ENCODE measurements around the gene MT1E. TPM values are rescaled to one million over a fixed set of nuclear protein-coding genes. Genes with fewer than 3 reads are reported as not detected.
A peak's percentile ranks its signal among the peaks of the same experiment; 100 is the strongest.
"Not testable (repeated sequence)": the region's sequence is repeated elsewhere in the genome, so short reads cannot be mapped to it uniquely, and the experiment has no call there.

MT1E gene
- total and polyA plus RNA-seq, 7 donors, result 82.0 to 813 (median 173) TPM

DNA sequence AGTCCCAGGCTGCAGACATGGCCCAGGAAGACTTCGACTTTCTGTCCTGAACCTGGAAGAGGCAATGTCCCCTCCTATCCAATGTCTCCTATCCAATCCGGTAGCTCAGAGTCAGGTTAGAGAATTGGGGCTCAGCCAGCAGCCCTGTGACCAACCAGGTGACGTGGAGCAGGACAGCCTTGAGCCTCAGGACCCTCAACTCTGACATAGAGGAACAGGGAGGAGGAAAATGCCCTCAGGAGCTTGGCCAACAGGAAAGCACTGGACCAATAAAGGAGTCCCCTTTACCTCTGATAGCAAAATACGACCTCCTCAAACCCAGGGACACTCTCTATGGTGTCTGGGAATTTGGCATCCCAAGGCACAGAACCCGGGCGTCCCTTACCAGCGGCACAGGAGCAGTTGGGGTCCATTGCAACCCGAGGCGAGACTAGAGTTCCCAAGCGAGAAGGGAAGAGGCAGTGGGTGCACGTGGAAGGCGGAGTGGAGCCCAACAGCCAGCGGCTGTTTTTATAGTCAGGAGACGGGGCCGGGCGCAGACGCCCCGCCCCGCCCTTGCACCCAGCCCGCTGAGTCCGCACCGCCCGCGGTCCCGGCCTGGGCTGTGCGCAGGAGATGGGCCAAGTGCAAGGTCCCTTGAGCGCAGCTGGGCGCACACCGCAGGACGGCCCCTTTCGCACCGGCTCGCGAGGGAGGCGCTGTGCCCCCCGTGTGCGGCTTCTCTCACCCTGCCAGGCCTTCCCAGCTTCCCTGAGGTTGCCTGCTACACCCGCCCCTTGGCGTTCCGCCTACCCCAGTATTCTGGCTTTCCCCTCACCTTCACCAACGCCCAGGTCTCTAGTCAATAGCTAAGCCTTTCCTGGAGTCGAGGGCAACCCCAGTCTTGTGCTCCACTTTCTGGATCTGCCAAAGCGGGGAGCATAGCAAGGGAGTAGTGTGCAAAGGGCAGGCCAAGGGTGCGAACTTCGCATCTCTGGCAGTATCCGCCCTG is 42.3 kb downstream of the MT1E start, which contains the start of gene MT1G:
TSS of gene MT1G (minus strand) at position 485 of the 991 bp plus-strand sequence. CDS start at position 413, 72 bp downstream.
- DNase-seq, result peak; percentile 80
- 9 to 10% methylated on average over 46 of the region's 46 CpGs for WGBS, 2 donors
- H3K4me3 ChIP-seq, result peak within 1 kb of the TSS in 2 of 4 donors; percentile 9 to 15

DNA sequence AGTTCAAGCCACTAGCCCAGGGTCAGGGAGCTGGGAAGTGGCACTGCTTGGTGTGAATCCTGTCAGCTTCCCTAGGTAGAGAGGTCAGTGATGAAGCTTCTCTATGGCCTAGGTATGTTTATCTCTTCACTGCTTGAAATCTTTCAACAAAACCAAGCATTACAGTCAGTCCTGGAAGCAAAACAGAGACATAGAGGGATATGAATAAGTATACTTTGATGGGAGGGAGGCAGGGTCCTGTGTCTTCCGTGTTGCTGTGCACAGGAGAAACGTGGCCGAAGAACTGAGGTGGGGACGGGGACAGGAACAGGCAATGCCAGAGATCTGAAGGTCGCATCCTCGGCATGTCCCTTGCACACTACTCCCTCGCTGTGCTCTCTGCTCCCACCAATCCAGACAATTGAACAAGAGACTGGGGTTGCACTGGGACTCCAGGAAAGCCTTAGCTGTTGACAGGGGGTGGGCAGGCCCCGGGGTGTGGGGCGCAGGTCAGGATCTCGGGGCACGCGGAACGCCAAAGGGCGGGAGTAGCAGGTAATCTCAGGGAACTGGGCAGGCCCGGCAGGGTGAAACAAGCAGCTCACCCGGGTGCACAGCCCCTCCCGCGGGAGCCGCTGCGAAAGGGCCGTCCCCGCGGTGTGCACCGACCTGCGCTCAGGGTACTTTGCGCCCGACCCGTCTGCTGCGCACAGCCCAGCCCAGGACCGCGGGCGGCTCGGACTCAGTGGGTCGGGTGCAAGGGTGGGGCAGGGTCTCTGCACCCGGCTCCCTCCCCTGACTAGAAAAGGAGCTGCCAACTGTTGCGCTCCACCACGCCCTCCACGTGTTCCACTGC is 43.6 kb downstream of the MT1E start, which contains the start of gene MT1H:
TSS of gene MT1H (plus strand) at position 810 of the 835 bp plus-strand sequence. CDS start 71 bp downstream, outside the sequence.
- no peaks in the 10 kb centered on the region for H3K36me3 ChIP-seq
- DNase-seq, result no peak
- no peaks in the 10 kb centered on the region for H3K9me3 ChIP-seq
- H3K4me3 ChIP-seq, result no peak within 1 kb of the TSS
- 12 to 13% methylated on average over 38 of the region's 38 CpGs for WGBS, 2 donors
- intact Hi-C loops (cut with DNase I), result no loop called here
- TF ChIP-seq POLR2AphosphoS5 (IDR thresholded peaks at IDR 0.05) (no peak), EP300 (IDR thresholded peaks at IDR 0.05) (no peak), POLR2A (IDR thresholded peaks at IDR 0.05) (no peak)
- TF ChIP-seq, protein P1, sequence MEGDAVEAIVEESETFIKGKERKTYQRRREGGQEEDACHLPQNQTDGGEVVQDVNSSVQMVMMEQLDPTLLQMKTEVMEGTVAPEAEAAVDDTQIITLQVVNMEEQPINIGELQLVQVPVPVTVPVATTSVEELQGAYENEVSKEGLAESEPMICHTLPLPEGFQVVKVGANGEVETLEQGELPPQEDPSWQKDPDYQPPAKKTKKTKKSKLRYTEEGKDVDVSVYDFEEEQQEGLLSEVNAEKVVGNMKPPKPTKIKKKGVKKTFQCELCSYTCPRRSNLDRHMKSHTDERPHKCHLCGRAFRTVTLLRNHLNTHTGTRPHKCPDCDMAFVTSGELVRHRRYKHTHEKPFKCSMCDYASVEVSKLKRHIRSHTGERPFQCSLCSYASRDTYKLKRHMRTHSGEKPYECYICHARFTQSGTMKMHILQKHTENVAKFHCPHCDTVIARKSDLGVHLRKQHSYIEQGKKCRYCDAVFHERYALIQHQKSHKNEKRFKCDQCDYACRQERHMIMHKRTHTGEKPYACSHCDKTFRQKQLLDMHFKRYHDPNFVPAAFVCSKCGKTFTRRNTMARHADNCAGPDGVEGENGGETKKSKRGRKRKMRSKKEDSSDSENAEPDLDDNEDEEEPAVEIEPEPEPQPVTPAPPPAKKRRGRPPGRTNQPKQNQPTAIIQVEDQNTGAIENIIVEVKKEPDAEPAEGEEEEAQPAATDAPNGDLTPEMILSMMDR (IDR thresholded peaks at IDR 0.05), result no peak
- H3K27ac ChIP-seq, result no peak within 1 kb of the TSS
- peaks cover 8 to 99% (median 65%) of the 10 kb centered on the region in 3 donors for H3K27me3 ChIP-seq
- peaks cover 0 to 17% (median 11%) of the 10 kb centered on the region in 4 donors for H3K4me1 ChIP-seq

More for the DNA sequence above, 42.3 kb downstream of the MT1E start, which contains the start of gene MT1G:
- Histone ChIP-seq H3K4me1 (peaks cover 0 to 21% (median 15%) of the 10 kb centered on the region in 4 donors), H3K36me3 (no peaks in the 10 kb centered on the region), H3K27me3 (peaks cover 12 to 99% (median 75%) of the 10 kb centered on the region in 3 donors), H3K9me3 (no peaks in the 10 kb centered on the region), H3K27ac (no peak within 1 kb of the TSS)
- peak in 3 of 4 donors; percentile 34 to 44 (median 38) for TF ChIP-seq POLR2AphosphoS5 (IDR thresholded peaks at IDR 0.05)
- peak in 1 of 2 donors; percentile 38 for TF ChIP-seq POLR2A (IDR thresholded peaks at IDR 0.05)
- TF ChIP-seq, protein P1 (IDR thresholded peaks at IDR 0.05), result no peak
- intact Hi-C loops (cut with DNase I), result no loop called here

DNA sequence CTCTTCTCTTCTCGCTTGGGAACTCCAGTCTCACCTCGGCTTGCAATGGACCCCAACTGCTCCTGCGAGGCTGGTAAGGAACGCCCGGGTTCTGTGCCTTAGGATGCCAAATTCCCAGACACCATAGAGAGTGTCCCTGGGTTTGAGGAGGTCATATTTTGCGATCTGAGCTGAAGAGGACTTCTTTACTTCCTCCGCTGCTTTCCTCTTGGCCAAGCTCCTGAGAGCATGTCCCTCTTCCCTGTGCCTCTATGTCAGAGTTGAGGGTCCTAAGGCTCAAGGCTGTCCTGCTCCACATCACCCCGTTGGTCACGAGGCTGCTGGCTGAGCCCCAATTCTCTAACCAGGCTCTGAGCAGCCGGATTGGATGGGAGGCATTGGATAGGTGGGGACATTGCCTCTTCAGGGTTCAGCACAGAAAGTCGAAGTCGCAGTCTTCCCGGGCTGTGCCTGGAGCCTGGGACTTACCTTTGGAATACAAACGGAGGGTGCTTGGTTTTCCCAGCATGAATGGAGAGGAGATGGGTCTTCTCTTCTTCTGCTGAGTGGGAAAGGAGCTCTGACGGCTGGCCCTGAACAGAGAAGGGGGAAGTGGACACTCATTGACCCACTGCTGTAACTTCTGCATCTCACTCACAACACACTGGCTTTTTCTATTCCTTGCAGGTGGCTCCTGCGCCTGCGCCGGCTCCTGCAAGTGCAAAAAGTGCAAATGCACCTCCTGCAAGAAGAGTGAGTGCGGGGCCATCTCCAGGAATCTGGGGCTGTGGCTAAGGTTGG is 44.4 kb downstream of the MT1E start:
- Histone ChIP-seq H3K36me3 (no peaks in the 10 kb centered on the region), H3K4me1 (peaks cover 0 to 17% (median 11%) of the 10 kb centered on the region in 4 donors), H3K27ac (no peak overlapping the region), H3K9me3 (no peaks in the 10 kb centered on the region), H3K27me3 (peaks cover 4 to 99% (median 60%) of the 10 kb centered on the region in 3 donors), H3K4me3 (no peak overlapping the region)
- no peak for TF ChIP-seq POLR2AphosphoS5 (IDR thresholded peaks at IDR 0.05)
- TF ChIP-seq, protein P1 (IDR thresholded peaks at IDR 0.05), result no peak
- no peak for TF ChIP-seq EP300 (IDR thresholded peaks at IDR 0.05)
- 19 to 38% methylated on average over 19 of the region's 19 CpGs for WGBS, 2 donors
- intact Hi-C loops (cut with DNase I), result no loop called here
- no peak for DNase-seq

DNA sequence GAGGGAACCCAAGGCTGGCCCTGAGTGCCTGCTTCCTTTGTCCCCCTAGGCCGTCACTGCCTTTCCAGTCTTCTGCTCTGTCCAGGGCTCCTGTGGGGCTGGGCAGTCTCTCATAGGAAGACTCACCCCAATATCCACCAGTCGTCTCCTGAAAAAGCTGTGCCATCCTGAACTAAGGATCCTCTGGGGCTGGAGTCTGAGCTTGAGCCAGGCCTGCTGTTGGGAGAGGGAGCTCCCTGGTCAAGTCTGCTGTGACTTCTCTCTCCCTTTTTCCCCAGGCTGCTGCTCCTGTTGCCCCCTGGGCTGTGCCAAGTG is 45.0 kb downstream of the MT1E start:
- 58 to 89% methylated on average over 2 of the region's 2 CpGs for WGBS, 2 donors
- H3K27me3 ChIP-seq, result peaks cover 6 to 99% (median 61%) of the 10 kb centered on the region in 3 donors
- no peaks in the 10 kb centered on the region for H3K9me3 ChIP-seq
- TF ChIP-seq POLR2AphosphoS5 (IDR thresholded peaks at IDR 0.05) (no peak), EP300 (IDR thresholded peaks at IDR 0.05) (no peak), POLR2A (IDR thresholded peaks at IDR 0.05) (no peak)
- TF ChIP-seq, protein P1 (IDR thresholded peaks at IDR 0.05), result no peak
- H3K4me3 ChIP-seq, result no peak overlapping the region
- intact Hi-C loops (cut with DNase I), result no loop called here
- DNase-seq, result no peak
- H3K36me3 ChIP-seq, result no peaks in the 10 kb centered on the region
- peaks cover 0 to 19% (median 13%) of the 10 kb centered on the region in 4 donors for H3K4me1 ChIP-seq
- no peak overlapping the region for H3K27ac ChIP-seq

DNA sequence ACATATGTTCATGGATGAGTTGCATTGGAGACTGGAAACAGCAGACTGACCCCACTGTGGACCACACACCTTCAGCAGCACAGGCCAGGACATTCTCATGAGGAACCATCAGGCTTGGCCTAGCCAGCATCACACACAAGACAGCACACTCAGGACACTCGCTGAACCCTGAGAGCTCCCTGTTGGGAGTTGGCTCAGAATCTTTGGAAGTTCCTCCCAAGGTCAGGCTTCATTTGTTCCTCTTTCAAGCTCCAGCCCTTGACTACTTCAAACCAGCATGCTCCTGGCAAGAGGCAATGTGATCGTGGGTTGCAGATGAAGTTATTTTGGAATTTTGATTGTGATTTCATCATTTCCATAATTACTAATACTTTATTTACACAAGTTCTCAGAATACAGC is 46.1 kb downstream of the MT1E start:
- intact Hi-C loops (cut with DNase I); H3K36me3 ChIP-seq; DNase-seq; H3K9me3 ChIP-seq; H3K27ac ChIP-seq; H3K4me3 ChIP-seq: not testable (repeated sequence)
- WGBS, 2 donors, result 75 to 88% methylated on average over 2 of the region's 2 CpGs
- Histone ChIP-seq H3K4me1 (peaks cover 0 to 26% (median 21%) of the 10 kb centered on the region in 4 donors), H3K27me3 (peaks cover 9 to 99% (median 63%) of the 10 kb centered on the region in 3 donors)

DNA sequence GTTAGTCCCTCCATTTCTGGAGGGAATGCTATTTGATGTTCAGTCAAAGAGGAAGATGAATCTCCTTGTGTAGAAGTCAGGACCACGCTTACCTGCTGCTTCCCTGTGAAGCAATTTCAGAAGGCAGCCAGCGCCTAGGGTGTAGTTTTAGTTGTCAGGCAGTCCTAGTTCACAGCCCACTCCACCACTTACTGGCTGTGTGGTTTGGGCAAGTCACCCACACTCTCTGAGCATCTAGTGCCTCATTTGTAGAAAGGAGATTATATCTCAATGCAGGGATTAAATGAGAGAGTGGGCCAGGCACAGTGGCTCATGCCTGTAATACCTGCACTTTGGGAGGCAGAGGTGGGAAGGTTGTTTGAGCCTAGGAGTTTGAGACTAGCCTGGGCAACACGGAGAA is 46.6 kb downstream of the MT1E start:
- WGBS, 2 donors, result 76 to 88% methylated on average over 3 of the region's 3 CpGs

More for the DNA sequence above, 46.6 kb downstream of the MT1E start:
- H3K27me3 ChIP-seq, result peaks cover 9 to 99% (median 61%) of the 10 kb centered on the region in 3 donors
- DNase-seq; intact Hi-C loops (cut with DNase I); H3K4me3 ChIP-seq; H3K36me3 ChIP-seq; H3K27ac ChIP-seq; H3K9me3 ChIP-seq: not testable (repeated sequence)
- peaks cover 0 to 26% (median 21%) of the 10 kb centered on the region in 4 donors for H3K4me1 ChIP-seq
